GM12865 (cell line): ENCODE measurements around the gene SRSF7.
"Not testable (repeated sequence)": the region's sequence is repeated elsewhere in the genome, so short reads cannot be mapped to it uniquely, and the experiment has no call there.

ENCODE experiments used
- DNase-seq: peaks from one replicate; pipeline ENCODE4 v3.0.0; 2010; ENCODE audit warnings: low read depth
- H3K4me3 ChIP-seq: 2 replicates; pipeline ENCODE4 v1.5.1; 2011; ENCODE audit warnings: mild to moderate bottlenecking, low read depth, low read length, control low read depth
- CTCF ChIP-seq: IDR thresholded peaks from 2 replicates; pipeline ENCODE4 v1.5.1; 2011; ENCODE audit warnings: low read length, control low read depth, low read depth, inconsistent platforms; ENCODE audit not compliant: insufficient read depth; ENCODE audit errors: missing control alignments

The SRSF7 gene

GRCh38 chr2:38719706-38720105, 31.5 kb downstream of the SRSF7 start:
- TF ChIP-seq CTCF = no peak
- DNase-seq = no peak
- H3K4me3 ChIP-seq = no peak overlapping the region

- TF ChIP-seq CTCF = no peak
- H3K4me3 ChIP-seq = no peak overlapping the region
- DNase-seq = no peak
Observed at GRCh38 chr2:38718601-38719000, 32.6 kb downstream of the SRSF7 start.

GRCh38 chr2:38716185-38716584, 35.0 kb downstream of the SRSF7 start:
- DNase-seq = no peak
- H3K4me3 ChIP-seq = no peak overlapping the region
- TF ChIP-seq CTCF = no peak

GRCh38 chr2:38714941-38715340, 36.2 kb downstream of the SRSF7 start:
- H3K4me3 ChIP-seq = not testable (repeated sequence)

GRCh38 chr2:38713338-38713737, 37.8 kb downstream of the SRSF7 start:
- H3K4me3 ChIP-seq = no peak overlapping the region
- TF ChIP-seq CTCF = no peak
- DNase-seq = no peak

More at GRCh38 chr2:38714941-38715340, 36.2 kb downstream of the SRSF7 start:
- DNase-seq = not testable (repeated sequence)

GRCh38 chr2:38712871-38713270, 38.3 kb downstream of the SRSF7 start:
- DNase-seq = no peak
- no peak for TF ChIP-seq CTCF
- H3K4me3 ChIP-seq = no peak overlapping the region

GRCh38 chr2:38712413-38712812, 38.7 kb downstream of the SRSF7 start:
- no peak overlapping the region for H3K4me3 ChIP-seq
- TF ChIP-seq CTCF = no peak
- DNase-seq = no peak
